Tibial nerve (tissue), 4 donors: ENCODE results near the gene SAMD9.
"Not testable (repeated sequence)": the region's sequence is repeated elsewhere in the genome, so short reads cannot be mapped to it uniquely, and the experiment has no call there.

Experiments used
- EP300 ChIP-seq, 2 donors: sonication (generic); formaldehyde crosslinking; IDR thresholded peaks; one replicate each; pipeline ENCODE4 v1.6.1; 2017; ENCODE audit warnings: antibody characterized with exemption in 2 of 2, mild to moderate bottlenecking in 1 of 2
- TF ChIP-seq, protein P1 (sequence below), 5 experiments: fragments of 200-600 bp in 3 of 5; fragments of 450-650 bp in 2 of 5; sonication (generic) in 3 of 5; IDR thresholded peaks; one replicate each; pipeline ENCODE4 v1.5.1; 2016 to 2019; ENCODE audit warnings: antibody characterized with exemption in 5 of 5, mild to moderate bottlenecking in 3 of 5, moderate library complexity in 2 of 5

DNA sequence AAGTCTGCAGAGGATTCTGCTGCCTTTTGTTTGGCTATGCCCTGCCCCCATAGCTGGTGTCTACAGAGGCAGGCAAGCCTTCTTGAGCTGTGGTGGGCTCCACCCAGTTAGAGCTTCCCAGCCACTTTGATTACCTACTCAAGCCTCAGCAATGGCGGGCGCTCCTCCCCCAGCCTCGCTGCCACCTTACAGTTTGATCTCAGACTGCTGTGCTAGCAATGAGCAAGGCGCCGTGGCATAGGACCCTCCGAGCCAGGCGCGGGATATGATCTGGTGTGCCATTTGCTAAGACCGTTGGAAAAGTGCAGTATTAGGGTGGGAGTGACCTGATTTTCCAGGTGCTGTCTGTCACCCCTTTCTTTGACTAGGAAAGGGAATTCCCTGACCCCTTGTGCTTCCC, 44.4 kb downstream of the SAMD9 start:
- TF ChIP-seq, protein P1, sequence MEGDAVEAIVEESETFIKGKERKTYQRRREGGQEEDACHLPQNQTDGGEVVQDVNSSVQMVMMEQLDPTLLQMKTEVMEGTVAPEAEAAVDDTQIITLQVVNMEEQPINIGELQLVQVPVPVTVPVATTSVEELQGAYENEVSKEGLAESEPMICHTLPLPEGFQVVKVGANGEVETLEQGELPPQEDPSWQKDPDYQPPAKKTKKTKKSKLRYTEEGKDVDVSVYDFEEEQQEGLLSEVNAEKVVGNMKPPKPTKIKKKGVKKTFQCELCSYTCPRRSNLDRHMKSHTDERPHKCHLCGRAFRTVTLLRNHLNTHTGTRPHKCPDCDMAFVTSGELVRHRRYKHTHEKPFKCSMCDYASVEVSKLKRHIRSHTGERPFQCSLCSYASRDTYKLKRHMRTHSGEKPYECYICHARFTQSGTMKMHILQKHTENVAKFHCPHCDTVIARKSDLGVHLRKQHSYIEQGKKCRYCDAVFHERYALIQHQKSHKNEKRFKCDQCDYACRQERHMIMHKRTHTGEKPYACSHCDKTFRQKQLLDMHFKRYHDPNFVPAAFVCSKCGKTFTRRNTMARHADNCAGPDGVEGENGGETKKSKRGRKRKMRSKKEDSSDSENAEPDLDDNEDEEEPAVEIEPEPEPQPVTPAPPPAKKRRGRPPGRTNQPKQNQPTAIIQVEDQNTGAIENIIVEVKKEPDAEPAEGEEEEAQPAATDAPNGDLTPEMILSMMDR (IDR thresholded peaks at IDR 0.05), result not testable (repeated sequence)
- TF ChIP-seq EP300 (IDR thresholded peaks at IDR 0.05), result not testable (repeated sequence)
